DMS 273 treated with DMSO at 0.1 percent for 48 hours (cell line): ENCODE data around the gene CFAP73.
A peak's percentile ranks its signal among the peaks of the same experiment; 100 is the strongest.

Experiments
- DNase-seq: peaks from one replicate; lab custom pipeline; 2025; lab: John Stamatoyannopoulos, UW

CFAP73 gene

DNA sequence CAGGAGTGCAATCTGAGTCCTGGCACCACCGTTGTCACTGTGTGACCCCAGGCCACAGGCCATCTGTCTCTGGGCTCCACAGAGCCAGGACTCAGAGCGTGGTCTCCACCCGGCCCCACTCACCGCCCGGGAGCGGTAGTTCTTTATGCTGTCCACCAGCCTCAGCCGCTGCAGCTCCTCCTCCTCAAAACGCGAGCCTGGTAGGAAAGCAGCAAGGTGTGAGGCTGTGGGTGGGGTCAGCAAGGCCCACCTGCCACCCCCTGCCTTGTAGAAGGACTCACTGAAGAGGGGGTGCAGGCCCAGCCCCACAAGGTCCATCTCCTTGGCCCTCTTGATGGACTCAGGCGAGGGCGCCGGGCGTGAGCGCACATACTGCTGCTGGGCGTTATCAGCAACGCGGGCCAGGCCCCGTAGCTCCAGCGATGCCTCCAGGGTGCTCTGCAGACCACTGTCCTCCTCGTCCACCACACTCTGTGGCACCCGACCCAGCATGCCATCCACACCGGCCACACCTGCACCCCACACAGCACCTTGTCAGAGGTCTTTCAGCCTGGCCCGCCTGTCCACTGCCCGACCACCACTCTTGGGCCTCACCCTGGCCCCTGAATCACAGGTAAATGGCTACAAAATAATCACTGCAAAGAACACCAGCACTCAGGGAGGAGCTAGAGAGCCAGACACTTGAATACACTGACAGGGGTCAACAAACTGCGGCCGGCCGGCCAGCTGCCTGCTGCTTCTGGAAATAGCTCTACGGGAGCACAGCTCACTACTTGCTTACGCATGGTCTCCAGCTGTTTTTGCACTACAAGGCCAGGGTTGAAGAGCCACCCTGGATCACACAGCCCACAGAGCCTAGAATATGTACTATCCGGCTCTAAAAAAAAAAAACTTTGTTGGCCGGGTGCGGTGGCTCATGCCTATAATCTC, 16.3 kb downstream of the CFAP73 start:
- DNase-seq = no peak

DNA sequence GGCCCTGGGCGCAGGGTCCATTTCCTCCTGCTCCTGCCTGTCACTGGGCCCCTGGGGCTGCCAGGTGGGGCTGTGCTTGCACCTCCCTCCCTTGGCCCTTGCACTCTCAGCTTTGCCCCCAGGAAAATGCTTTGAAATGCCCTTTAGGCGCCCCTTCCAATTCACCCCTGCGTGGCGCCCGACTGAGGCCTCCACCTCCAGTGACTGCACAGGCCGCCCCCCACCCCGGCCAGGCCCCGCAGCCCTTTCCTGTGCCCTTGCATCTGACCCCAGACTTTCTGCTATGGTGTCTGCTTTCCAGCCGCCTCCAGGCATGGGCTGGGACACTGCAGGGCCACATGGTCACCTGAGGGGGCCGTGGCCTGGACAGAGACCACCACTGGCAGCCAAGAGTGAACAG, 18.3 kb downstream of the CFAP73 start:
- DNase-seq = no peak

DNA sequence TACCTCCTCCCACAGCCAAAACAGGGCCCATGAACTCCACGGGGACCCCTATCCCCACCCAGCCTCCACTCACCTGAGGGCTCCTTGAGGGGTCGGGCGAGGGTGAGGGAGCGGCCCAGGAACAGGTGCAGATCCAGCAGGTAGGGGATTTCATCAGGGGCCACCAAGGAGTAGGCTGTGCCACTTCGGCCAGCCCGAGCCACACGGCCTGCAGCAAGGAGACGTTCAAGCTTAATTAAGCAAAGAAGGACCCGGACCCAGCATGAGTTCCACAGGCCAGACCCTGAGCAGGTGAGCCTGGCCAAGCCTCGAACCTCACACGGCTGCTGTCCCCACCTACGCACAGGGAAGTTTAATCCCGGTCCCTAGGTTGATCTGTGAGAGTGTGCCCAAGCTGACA, 20.2 kb downstream of the CFAP73 start:
- no peak for DNase-seq

DNA sequence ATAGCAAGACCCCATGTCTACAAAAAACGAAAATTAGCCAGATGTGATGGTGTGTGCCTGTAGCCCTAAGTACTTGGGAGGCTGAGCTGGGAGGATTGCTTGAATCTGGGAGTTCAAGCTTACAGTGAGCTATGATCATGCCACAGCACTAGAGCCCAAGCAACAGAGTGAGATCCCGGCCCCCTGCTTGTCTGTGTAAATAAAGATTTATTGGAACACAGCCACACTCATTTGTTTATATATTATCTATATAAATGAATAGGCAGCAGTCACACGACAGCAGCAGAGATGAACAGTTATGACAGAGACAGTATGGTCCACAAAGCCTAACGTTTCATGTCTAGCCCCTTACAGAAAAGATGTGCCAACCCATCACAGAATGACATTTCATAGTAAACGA, 20.9 kb downstream of the CFAP73 start:
- DNase-seq = no peak

DNA sequence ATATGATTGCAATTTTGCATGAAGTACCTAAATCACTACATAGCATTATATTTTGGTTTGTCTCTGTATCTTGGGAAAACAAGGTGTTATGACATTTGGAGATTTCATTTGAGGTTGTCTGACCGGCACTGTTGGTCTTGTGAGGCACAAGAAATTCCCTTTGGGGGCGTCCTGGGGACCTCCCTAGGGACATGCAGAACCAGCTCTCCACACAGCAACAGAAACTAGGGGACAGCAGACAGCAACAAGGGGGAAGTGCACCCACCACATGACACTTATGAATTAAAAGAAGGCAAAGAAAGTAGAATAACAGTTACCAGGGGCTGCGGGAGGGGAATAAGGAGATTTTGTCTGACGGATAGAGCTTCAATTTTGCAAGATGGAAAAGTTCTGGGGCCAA, 21.4 kb downstream of the CFAP73 start:
- no peak for DNase-seq

DNA sequence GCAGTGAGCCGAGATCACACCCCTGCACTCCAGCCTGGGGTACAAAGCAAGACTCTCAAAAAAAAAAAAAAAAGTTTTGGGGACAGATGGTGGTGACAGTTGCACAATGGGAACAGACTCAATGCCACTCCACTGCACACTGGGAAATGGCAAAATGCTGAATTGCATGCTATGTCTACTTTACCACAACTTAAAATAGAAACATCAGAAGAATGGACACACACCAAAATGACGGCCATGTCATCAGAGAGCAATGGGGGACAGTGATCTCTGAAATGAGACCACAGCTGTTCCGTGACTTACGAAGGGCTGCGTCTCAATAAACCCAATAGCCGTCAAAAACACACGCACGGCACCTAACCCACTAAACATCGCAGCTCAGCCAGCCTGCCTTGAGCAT, 22.0 kb downstream of the CFAP73 start:
- DNase-seq = no peak

DNA sequence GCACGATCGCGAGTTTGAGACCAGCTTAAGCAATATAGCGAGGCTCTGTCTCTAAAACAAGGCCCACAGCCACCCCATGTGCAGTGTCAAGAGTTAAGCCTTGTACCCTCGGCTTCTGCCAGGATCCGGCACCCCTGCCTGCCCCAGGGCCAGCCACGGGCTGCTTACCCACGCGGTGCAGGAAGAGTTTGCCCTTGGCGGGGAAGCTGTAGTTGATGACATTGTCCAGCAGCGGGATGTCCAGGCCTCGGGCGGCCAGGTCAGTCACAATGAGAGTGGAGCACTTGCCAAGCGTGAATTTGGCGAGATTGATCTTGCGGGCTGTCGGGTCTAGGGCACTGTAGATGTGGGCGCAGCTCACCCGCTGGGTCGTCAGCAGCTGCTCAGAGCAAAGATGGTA, 22.7 kb downstream of the CFAP73 start:
- DNase-seq = no peak

DNA sequence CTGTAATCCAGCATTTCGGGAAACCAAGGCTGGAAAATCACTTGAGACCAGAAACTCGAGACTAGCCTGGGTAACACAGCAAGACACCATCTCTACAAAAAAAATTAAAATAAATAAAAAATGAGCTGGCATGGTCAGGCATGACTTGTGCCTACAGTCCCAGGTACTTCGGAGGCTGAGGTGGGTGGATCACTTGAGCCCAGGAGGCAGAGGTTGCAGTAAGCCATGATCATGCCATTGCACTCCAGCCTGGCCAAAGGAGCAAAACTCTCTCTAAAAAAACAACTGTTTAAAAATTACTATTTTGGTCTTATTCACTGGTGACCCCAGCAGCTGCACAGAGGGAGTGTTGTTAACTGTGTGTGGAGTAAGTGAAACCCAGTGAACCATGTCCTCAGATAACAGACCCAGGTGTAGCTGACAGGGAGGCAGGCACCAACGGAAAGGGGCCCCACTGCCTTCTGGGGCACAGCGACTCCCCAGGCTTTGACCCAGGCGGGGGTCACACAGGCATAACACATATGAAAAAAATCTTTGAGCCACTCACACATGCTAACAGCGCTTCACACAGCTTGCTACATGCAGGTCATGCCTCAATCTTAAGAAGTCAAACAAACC, 23.7 kb downstream of the CFAP73 start:
- no peak for DNase-seq

DNA sequence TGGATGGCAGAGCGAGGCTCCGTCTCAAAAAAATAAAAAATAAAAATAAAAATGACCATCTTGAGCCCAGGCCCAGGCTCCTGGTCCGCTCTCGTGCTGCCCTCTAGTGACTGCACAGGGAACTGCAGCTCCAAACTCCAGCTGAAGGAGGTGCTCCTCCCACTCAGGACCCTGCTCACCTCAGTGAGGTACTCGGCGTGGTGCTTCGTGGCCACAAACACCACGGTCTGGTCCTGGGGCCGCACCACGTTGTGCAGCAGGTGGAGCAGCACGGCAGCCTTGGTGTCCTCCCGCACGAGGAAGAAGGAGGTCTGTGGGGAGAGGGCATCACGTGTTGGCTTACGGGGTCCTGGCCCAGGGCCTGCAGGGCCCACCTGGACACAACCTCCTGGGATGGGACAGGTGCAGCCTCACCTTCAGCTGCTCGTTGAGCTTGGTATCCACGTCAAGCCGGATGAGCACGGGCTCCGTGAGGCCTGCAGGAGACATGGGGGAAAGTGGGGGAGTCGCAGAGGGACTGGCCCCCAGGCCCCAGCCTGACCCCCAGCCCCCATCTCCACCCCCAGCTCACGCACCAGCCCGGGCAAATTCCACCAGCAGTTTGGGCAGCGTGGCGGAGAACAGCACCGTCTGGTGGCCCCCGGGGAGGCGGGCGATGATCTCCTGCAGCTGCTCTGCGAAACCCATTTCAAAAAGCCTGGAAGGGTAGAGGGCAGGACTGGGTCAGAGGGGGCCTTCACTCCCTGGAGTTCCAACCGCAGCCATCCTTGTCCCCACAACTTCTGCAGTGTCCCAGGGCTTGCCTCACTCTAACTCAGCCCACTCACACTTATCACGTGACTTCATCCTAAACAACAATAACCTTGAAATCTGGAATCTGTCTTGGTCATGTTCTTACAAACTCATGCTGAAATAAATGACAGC, 25.2 kb downstream of the CFAP73 start:
- DNase-seq = no peak

DNA sequence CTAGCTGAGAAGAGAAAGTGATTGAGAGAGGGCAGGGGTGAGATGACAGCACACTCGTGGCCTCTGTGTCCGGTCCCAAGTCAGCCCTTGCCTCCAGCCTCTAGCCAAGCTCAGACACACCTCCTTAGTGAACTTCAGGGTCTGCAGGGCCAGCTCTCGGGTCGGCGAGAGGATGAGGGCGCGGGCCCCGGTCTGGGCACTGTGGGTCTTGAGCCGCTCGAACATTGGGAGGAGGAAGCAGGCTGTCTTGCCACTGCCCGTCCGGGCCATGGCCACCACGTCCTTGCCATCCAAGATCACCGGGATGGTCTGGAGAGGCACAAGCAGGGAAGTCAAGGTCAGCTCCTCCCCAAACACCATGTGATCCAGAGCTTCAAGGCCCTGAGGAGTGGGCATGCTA, 29.5 kb downstream of the CFAP73 start:
- no peak for DNase-seq

DNA sequence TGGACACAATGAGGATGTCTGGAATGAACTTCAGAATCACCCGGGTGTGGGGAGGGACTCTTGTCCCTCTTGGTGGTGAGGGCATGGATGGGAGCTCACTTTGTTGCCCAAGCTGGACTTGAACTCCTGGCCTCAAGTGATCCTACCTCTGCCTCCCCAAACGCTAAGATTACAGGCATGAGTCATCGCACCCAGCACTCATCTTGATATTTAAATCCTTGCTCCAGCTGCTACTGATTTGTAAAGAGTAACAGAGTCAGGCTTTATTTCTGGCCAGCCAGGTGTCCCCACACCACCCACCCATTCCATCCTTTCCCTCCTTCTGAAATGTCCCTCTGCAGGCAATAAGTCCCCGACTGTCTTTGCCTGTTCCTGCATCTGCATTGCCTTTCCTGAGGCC, 30.8 kb downstream of the CFAP73 start:
- no peak for DNase-seq

DNA sequence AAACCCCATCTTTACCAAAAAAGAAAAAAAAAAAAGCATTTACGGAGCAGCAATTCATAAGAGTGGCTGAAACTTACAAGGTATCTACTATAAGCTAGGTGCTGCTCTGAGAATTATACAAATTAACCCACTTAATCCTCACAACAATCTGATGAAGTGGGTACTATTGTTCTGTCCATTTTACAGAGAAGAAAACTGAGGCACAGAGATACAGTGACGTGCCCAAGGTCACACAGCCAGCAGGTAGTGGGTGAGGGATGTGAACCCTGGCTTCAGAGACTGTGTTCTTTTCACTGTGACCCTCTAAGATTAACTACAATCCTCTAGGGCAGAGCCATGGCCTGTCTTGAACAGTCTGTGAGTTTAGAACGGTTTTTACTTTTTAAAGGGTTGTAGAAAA, 32.5 kb downstream of the CFAP73 start:
- no peak for DNase-seq

DNA sequence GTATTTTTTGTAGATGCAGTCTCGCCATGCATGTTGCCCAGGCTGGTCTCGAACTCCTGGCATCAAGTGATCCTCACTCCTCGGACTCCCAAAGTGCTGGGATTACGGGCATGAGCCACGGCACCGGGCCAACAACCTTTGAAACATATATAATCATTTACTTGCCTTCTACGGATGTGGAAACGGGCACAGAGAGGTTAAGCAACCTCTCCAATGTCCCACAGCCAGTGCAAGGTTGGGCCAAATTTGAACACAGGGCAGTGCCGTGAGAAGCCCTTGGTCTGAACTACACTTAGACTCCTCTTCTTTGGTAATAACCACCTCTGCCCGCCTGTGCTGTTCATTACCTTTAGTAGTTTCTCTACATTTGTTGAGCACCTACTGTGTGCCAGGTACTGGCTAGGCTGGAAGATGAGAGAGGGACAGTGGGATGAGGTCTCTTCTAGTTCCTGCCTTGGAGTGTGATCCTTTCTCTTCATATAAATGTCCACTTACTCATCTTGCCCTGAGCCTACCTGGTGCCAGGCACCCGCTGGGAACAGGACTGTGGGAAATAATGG, 33.6 kb downstream of the CFAP73 start:
- no peak for DNase-seq

DNA sequence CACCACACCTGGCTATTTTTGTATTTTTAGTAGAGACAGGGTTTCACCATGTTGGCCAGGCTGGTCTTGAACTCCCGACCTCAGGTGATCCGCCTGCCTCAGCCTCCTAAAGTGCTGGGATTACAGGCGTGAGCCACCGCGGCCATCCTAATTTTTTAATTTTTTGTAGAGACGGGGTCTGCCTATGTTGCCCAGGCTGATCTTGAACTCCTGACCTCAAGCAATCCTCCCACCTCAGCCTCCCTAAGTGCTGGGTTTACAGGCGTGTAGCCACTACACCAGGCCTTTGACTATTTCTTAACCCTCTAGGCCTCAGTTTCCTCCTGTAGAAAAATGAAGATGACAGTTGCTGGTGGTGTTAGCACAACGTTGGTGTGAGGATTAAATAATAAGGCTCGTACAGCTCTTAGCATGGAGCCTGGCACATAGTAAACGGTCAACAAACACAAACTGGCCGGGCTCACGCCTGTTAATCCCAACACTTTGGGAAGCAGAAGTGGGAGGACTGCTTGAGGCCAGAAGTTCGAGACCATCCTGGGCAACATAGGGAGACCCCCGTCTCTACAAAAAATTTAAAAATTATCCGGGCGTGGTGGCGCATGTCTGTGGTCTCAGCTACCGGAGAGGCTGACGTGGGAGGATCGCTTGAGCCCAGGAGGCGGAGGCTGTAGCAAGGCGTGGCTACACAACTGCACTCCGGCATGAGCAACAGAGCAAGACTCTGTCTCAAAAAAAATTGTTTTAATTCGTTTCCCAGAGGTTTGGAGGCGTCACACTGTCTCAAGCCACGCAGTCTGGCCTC, 34.8 kb downstream of the CFAP73 start:
- DNase-seq = no peak

DNA sequence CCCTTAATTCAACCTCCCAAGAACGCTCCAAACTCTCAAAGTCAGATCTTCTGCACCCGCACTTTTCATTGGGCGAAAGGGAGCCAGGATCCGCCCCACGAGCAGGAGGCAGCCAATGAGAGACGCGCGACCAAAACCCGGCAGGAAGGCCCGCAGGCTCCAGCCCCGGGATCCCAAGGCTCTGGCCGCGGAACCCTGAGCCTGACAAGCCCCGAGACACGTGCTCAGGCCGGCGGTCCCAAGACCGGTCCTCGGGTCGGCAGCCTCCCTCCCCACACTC, 35.3 kb downstream of the CFAP73 start:
- DNase-seq = peak; percentile 50

DNA sequence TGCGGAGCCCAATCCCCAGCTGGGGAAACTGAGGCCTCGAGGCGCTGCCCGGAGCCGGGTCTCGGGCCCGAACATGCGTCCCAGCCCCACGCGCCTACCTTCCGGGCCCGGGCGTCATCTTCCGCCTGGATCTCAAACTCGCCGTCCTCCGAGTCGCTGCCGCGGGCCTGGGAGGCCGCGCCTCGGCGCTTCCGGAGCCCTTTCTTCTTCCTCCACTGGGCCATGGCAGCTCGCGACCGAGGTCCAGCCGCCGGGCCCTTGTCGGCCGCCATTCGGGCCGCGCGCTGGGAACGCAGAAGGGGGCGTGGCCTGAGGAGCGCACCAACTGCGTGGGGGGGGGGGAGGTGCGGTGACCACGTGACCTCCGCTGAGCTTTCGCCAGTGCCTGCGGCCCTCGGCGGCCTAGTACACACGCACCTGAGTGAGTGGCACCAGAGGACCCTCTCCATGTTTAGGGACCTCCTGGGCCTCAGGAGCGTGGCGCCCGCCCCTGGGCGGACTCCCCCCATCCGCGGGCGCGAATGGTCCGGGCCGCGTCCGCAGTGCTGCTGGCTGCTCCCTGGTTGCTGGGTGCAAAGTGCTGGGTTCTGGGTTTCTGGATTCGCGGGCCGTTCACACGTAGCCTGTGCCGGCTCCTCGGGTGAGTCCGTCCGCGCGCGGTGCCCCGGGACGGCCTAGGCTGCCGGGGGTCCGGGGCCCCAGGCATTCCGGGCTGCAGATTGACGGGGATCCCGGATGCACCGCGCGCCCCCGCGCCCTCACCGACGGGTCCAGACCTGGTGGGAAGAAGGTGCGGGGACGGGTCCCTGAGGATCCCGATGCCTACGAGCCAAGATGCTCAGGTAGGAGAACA, 35.9 kb downstream of the CFAP73 start, which contains the start of the genes DDX54 and RITA1:
Gene DDX54 (minus strand): TSS at position 299 of the 853 bp plus-strand sequence. CDS start 27 bp downstream, at position 272.
Gene RITA1 (plus strand): TSS at position 542 of the 853 bp plus-strand sequence. CDS start 1,026 bp downstream, outside the sequence.
- peak; percentile 43 for DNase-seq

DNA sequence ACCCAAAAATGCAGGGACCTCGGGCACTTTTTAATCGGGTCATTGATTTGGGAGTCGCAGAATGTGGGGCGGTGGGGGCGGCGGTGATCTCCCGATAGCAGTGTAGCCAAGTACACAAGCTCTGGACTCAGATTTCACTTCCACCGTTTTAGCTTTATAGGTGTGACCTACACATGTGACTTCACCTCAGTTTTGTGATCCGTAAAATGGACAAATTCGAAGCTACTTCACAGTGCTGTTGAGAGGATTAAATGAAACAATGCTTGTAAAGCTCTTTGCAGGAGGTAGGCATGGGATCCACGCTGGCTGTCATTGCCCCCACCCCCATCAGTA, 36.5 kb downstream of the CFAP73 start:
- DNase-seq = no peak

DNA sequence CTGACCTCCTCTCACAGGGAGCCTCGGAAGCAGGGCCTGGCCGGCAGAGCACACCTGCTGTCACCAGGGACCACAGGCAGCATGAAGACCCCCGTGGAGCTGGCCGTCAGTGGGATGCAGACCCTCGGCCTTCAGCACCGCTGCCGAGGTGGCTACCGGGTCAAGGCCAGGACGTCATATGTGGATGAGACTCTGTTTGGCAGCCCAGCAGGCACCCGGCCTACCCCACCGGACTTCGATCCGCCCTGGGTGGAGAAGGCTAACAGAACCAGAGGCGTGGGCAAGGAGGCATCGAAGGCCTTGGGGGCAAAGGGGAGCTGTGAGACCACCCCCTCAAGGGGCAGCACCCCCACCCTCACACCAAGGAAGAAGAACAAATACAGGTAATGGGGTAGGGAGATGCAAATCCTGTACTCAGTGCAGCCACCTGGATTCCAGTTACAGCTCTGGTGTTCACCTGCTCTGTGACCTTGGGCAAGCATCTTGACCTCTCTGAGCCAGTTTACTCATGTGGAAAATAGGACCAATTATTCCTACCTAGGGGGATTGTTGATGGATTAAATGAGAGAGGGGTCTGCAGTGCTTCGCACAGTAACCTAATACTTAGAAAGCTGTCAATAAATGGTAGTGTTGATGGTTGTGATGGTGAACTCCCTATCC, 37.3 kb downstream of the CFAP73 start:
- no peak for DNase-seq

DNA sequence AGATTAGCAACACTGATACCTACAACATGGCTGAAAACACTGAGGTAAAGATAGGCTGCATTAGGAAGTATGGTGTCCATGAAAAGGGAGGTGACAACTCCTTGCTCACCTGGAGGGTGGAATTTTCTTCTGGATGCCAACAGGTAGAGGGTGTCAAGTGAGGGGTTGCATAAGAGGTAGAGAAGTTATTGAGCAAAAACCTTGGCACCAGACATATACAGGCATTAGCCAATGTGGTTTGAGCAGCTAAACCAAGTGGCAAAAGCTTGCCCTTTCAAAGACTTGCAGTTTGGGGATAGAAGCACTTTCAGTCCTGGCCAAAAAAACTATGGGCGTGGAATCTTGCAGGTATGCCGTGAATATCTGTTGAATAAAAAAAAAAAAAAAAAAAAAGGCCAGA, 39.8 kb downstream of the CFAP73 start:
- no peak for DNase-seq

DNA sequence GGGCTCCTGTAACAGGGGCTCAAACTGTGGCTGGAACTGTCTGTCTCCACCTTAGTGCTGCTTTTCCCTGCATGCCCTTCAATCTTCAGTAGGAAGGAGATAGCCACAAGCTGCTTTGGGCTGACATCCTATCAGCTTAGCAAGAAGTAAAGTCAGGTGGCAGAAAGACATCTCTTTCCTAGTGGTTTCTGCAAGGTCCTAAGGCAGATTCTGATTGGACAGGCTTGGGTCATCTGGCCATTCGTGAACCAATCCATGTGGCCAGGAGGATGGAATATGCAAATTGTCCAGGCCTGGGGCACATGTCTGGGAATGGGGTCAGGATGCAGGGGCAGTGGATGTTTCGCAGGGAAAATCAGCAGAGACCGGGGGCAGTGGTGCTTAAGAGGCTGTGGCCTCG, 41.2 kb downstream of the CFAP73 start:
- DNase-seq = no peak
